IPS-15b (cell line): Measurements from ENCODE around the gene MTRR.

Experiments
- H3K27me3 ChIP-seq: one replicate; pipeline ENCODE4 v1.6.1; 2013; ENCODE audit warnings: low read length; ENCODE audit not compliant: control insufficient read depth, insufficient read depth
- H3K36me3 ChIP-seq: one replicate; pipeline ENCODE4 v1.6.1; 2013; ENCODE audit warnings: low read length; ENCODE audit not compliant: control insufficient read depth, insufficient read depth
- H3K4me1 ChIP-seq: one replicate; pipeline ENCODE4 v1.6.1; 2013; ENCODE audit warnings: mild to moderate bottlenecking, low read length; ENCODE audit not compliant: control insufficient read depth, insufficient read depth
- H3K4me3 ChIP-seq: one replicate; pipeline ENCODE4 v1.5.1; 2013; ENCODE audit warnings: low read depth, low read length
- H3K9ac ChIP-seq: one replicate; pipeline ENCODE4 v1.6.1; 2013; ENCODE audit warnings: low read depth, mild to moderate bottlenecking, low read length
- H3K9me3 ChIP-seq: one replicate; pipeline ENCODE4 v1.6.1; 2013; ENCODE audit warnings: mild to moderate bottlenecking, low read length; ENCODE audit not compliant: control insufficient read depth, insufficient read depth

The MTRR gene

GRCh38 chr5:7857926-7858632 lies 10.9 kb upstream of the MTRR start:
- no peak overlapping the region for H3K9ac ChIP-seq
- H3K27me3 ChIP-seq, result no peaks in the 10 kb centered on the region
- no peaks in the 10 kb centered on the region for H3K36me3 ChIP-seq

GRCh38 chr5:7866196-7866595 lies 2.8 kb upstream of the MTRR start:
- Histone ChIP-seq H3K9me3 (no peaks in the 10 kb centered on the region), H3K4me1 (no peaks in the 10 kb centered on the region), H3K4me3 (no peak overlapping the region), H3K36me3 (no peaks in the 10 kb centered on the region), H3K27me3 (no peaks in the 10 kb centered on the region), H3K9ac (no peak overlapping the region)

More at GRCh38 chr5:7857926-7858632, 10.9 kb upstream of the MTRR start:
- H3K9me3 ChIP-seq, result no peaks in the 10 kb centered on the region
- no peaks in the 10 kb centered on the region for H3K4me1 ChIP-seq
- H3K4me3 ChIP-seq, result no peak overlapping the region

- Histone ChIP-seq H3K4me1 (no peaks in the 10 kb centered on the region), H3K36me3 (peaks cover 4% of the 10 kb centered on the region), H3K27me3 (no peaks in the 10 kb centered on the region), H3K9me3 (no peaks in the 10 kb centered on the region), H3K9ac (no peak overlapping the region), H3K4me3 (no peak overlapping the region)
These were observed 1.7 kb upstream of the MTRR start for GRCh38 chr5:7867260-7867659.

GRCh38 chr5:7868427-7868772 lies 548 bp upstream of the MTRR start:
- no peaks in the 10 kb centered on the region for H3K4me1 ChIP-seq
- H3K27me3 ChIP-seq, result no peaks in the 10 kb centered on the region
- H3K36me3 ChIP-seq, result peaks cover 4% of the 10 kb centered on the region
- no peaks in the 10 kb centered on the region for H3K9me3 ChIP-seq
- peak overlapping the region; percentile 48 for H3K9ac ChIP-seq
- peak overlapping the region; percentile 88 for H3K4me3 ChIP-seq

GRCh38 chr5:7869474-7870136 lies 657 bp downstream of the MTRR start:
- Histone ChIP-seq H3K4me1 (no peaks in the 10 kb centered on the region), H3K36me3 (peaks cover 4% of the 10 kb centered on the region), H3K27me3 (no peaks in the 10 kb centered on the region), H3K9me3 (no peaks in the 10 kb centered on the region), H3K9ac (peak overlapping the region; percentile 49), H3K4me3 (peak overlapping the region; percentile 88)

- Histone ChIP-seq H3K4me1 (no peaks in the 10 kb centered on the region), H3K36me3 (peaks cover 11% of the 10 kb centered on the region), H3K9me3 (no peaks in the 10 kb centered on the region), H3K9ac (peak overlapping the region; percentile 30), H3K4me3 (no peak overlapping the region), H3K27me3 (no peaks in the 10 kb centered on the region)
These were observed 2.7 kb downstream of the MTRR start for GRCh38 chr5:7871653-7872052.

GRCh38 chr5:7872517-7873130 lies 3.7 kb downstream of the MTRR start:
- H3K4me1 ChIP-seq, result no peaks in the 10 kb centered on the region
- H3K9ac ChIP-seq, result no peak overlapping the region
- peaks cover 14% of the 10 kb centered on the region for H3K36me3 ChIP-seq
- no peaks in the 10 kb centered on the region for H3K9me3 ChIP-seq
- no peaks in the 10 kb centered on the region for H3K27me3 ChIP-seq
- no peak overlapping the region for H3K4me3 ChIP-seq

- no peak overlapping the region for H3K9ac ChIP-seq
- H3K36me3 ChIP-seq, result peaks cover 20% of the 10 kb centered on the region
- H3K4me1 ChIP-seq, result no peaks in the 10 kb centered on the region
- no peak overlapping the region for H3K4me3 ChIP-seq
- no peaks in the 10 kb centered on the region for H3K9me3 ChIP-seq
- H3K27me3 ChIP-seq, result no peaks in the 10 kb centered on the region
These were observed 4.3 kb downstream of the MTRR start for GRCh38 chr5:7873216-7873615.

GRCh38 chr5:7874639-7875038 lies 5.7 kb downstream of the MTRR start:
- Histone ChIP-seq H3K36me3 (peaks cover 25% of the 10 kb centered on the region), H3K9me3 (no peaks in the 10 kb centered on the region), H3K27me3 (no peaks in the 10 kb centered on the region), H3K4me3 (no peak overlapping the region), H3K9ac (no peak overlapping the region), H3K4me1 (no peaks in the 10 kb centered on the region)

- Histone ChIP-seq H3K27me3 (no peaks in the 10 kb centered on the region), H3K9ac (no peak overlapping the region), H3K4me3 (no peak overlapping the region), H3K36me3 (peaks cover 25% of the 10 kb centered on the region), H3K4me1 (no peaks in the 10 kb centered on the region), H3K9me3 (no peaks in the 10 kb centered on the region)
These were observed 6.2 kb downstream of the MTRR start for GRCh38 chr5:7875151-7875550.

- peaks cover 21% of the 10 kb centered on the region for H3K36me3 ChIP-seq
- no peak overlapping the region for H3K9ac ChIP-seq
- no peaks in the 10 kb centered on the region for H3K9me3 ChIP-seq
- H3K4me1 ChIP-seq, result no peaks in the 10 kb centered on the region
- no peaks in the 10 kb centered on the region for H3K27me3 ChIP-seq
- H3K4me3 ChIP-seq, result no peak overlapping the region
These were observed 7.9 kb downstream of the MTRR start for GRCh38 chr5:7876867-7877266.

- H3K27me3 ChIP-seq, result no peaks in the 10 kb centered on the region
- no peaks in the 10 kb centered on the region for H3K4me1 ChIP-seq
- H3K4me3 ChIP-seq, result no peak overlapping the region
- no peaks in the 10 kb centered on the region for H3K9me3 ChIP-seq
- no peak overlapping the region for H3K9ac ChIP-seq
- H3K36me3 ChIP-seq, result peaks cover 21% of the 10 kb centered on the region
These were observed 8.9 kb downstream of the MTRR start for GRCh38 chr5:7877851-7878250.
